GM18507 (cell line): ENCODE measurements around the gene SP1.

Source experiments
- DNase-seq: peaks from one replicate; pipeline ENCODE4 v3.0.0; 2011; ENCODE audit warnings: low read depth; ENCODE audit not compliant: insufficient read length; ENCODE audit errors: extremely low spot score
- FAIRE-seq: peaks from 2 replicates; lab custom pipeline; 2011; peaks lifted over from hg19 to GRCh38; lab: Jason Lieb, UNC

The SP1 gene

DNA sequence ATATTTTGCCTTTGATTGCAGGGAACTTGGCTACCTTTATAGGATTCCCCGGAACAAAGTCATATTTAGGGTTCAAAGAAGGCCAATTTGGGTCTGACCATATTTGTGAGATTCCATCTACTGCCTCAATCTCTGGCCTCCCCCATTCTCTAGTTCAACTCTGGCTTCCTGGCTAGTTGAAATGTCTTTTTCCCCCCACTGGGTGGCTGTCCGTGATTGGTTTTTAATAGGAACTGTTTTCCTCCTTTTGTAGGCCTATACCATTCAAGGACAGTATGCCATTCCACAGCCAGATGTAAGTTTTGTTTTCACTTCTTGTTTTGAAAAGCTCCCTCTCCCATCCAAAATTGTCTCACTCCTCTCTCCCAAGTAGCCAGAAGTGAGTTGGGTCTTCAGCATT, 85.7 kb downstream of the SP1 start:
- DNase-seq (no peak), FAIRE-seq (no peak)
